PFSK-1 (cell line): ENCODE data around the gene TAF4.

Source experiments
- FOXP2 ChIP-seq: optimal IDR thresholded peaks from 2 replicates; pipeline ENCODE3; 2011; ENCODE audit warnings: borderline replicate concordance, control low read depth, inconsistent platforms; ENCODE audit not compliant: insufficient read depth; ENCODE audit errors: extremely low read length, extremely low read depth
- POLR2AphosphoS5 ChIP-seq: IDR thresholded peaks from 2 replicates; pipeline ENCODE4 v1.6.1; 2012; ENCODE audit warnings: low read depth, mild to moderate bottlenecking, control low read depth, low read length, moderate library complexity
- SIN3A ChIP-seq: IDR thresholded peaks from 2 replicates; pipeline ENCODE4 v1.6.1; 2012; ENCODE audit warnings: mild to moderate bottlenecking, low read length, moderate library complexity, borderline replicate concordance; ENCODE audit not compliant: insufficient read depth
- TAF1 ChIP-seq: IDR thresholded peaks from 2 replicates; pipeline ENCODE4 v1.6.1; 2012; ENCODE audit warnings: low read length, control low read depth, borderline replicate concordance; ENCODE audit not compliant: insufficient read depth
- TF ChIP-seq, protein P1 (sequence below), 2 experiments: IDR thresholded peaks; 2 replicates each; pipeline versions ENCODE4 v1.6.1 to v1.8.0; 2011 to 2012; ENCODE audit warnings: low read depth in 2 of 2, low read length in 2 of 2, control low read depth in 1 of 2, inconsistent platforms in 1 of 2, mild to moderate bottlenecking in 1 of 2, moderate library complexity in 1 of 2; ENCODE audit not compliant: insufficient read depth in 1 of 2

DNA sequence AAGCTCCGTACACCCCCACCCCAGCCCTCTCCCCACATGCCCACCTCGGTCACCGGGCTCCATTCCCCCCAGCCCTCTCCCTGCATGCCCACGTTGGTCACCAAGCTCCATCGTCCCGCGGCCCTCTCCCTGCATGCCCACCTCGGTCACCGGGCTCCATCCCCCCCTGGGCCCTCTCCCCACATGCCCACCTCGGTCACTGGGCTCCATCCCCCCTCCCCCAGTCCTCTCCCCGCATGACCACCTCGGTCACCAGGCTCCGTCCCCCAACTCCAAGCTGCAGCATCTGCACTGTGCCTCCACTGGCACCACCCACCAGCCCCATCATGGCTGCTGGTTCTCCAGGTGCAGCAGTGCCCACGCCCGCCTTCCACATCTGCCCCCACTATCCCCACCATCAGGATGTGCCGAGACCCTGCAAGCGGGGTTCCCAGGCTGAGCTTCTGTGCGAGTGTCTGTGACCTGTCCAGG lies 16.8 kb downstream of the TAF4 start:
- TF ChIP-seq, protein P1, sequence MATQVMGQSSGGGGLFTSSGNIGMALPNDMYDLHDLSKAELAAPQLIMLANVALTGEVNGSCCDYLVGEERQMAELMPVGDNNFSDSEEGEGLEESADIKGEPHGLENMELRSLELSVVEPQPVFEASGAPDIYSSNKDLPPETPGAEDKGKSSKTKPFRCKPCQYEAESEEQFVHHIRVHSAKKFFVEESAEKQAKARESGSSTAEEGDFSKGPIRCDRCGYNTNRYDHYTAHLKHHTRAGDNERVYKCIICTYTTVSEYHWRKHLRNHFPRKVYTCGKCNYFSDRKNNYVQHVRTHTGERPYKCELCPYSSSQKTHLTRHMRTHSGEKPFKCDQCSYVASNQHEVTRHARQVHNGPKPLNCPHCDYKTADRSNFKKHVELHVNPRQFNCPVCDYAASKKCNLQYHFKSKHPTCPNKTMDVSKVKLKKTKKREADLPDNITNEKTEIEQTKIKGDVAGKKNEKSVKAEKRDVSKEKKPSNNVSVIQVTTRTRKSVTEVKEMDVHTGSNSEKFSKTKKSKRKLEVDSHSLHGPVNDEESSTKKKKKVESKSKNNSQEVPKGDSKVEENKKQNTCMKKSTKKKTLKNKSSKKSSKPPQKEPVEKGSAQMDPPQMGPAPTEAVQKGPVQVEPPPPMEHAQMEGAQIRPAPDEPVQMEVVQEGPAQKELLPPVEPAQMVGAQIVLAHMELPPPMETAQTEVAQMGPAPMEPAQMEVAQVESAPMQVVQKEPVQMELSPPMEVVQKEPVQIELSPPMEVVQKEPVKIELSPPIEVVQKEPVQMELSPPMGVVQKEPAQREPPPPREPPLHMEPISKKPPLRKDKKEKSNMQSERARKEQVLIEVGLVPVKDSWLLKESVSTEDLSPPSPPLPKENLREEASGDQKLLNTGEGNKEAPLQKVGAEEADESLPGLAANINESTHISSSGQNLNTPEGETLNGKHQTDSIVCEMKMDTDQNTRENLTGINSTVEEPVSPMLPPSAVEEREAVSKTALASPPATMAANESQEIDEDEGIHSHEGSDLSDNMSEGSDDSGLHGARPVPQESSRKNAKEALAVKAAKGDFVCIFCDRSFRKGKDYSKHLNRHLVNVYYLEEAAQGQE (IDR thresholded peaks at IDR 0.05; ENCODE audit: insufficient read depth in 1 of 2, low read depth in 2 of 2, low read length in 2 of 2): no peak
- TF ChIP-seq TAF1: no peak
- no peak for TF ChIP-seq POLR2AphosphoS5
- no peak for TF ChIP-seq SIN3A
- TF ChIP-seq FOXP2: no peak
